IPS DF 6.9 (cell line): ENCODE data around the gene RTN4.
"Not testable (repeated sequence)": the region's sequence is repeated elsewhere in the genome, so short reads cannot be mapped to it uniquely, and the experiment has no call there.

Source experiments
- DNase-seq: peaks from one replicate; pipeline ENCODE4 v3.0.0-alpha.2; 2013; ENCODE audit warnings: low read depth, low spot score
- H3K27ac ChIP-seq: one replicate; pipeline ENCODE4 v1.5.1; 2013; ENCODE audit warnings: low read length, control low read depth
- H3K27me3 ChIP-seq: 2 replicates; pipeline ENCODE4 v1.6.1; 2013; ENCODE audit warnings: mild to moderate bottlenecking, low read length; ENCODE audit not compliant: control insufficient read depth, insufficient read depth
- H3K36me3 ChIP-seq: 2 replicates; pipeline ENCODE4 v1.6.1; 2013; ENCODE audit warnings: low read length; ENCODE audit not compliant: control insufficient read depth, insufficient read depth
- H3K4me1 ChIP-seq: 2 replicates; pipeline ENCODE4 v1.6.1; 2013; ENCODE audit warnings: low read length; ENCODE audit not compliant: control insufficient read depth, insufficient read depth
- H3K4me3 ChIP-seq: 2 replicates; pipeline ENCODE4 v1.5.1; 2013; ENCODE audit warnings: mild to moderate bottlenecking, low read length
- H3K9me3 ChIP-seq: 2 replicates; pipeline ENCODE4 v1.6.1; 2013; ENCODE audit warnings: low read length, inconsistent platforms; ENCODE audit not compliant: control insufficient read depth, insufficient read depth
- WGBS: extraction: QIAGEN DNeasy Blood & Tissue Kit; methylation state at CpG from one replicate; pipeline ENCODE4 v1.1.7; 2013; ENCODE audit warnings: mixed read lengths, missing lambda C conversion rate; ENCODE audit not compliant: insufficient read length, insufficient coverage; 5-methylcytosine and 5-hydroxymethylcytosine counted together

The RTN4 gene

DNA sequence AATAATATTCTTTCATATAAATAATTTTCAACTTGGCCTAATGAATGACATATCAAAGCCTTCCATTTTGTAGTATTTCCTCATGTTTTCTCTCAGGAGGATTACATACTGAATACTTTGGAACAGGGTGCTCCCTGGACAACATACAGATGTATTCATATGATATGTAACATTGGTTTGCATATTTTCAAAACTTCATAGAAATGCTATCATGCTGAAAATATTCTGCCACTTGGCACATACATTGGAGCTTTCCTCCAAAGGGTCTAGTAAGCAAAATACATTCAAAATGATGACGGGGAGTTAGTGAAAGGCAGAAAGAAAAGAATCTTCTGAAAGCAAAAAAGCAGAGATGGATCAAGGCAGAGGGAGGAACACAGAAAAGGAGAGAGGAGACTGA is 38.1 kb upstream of the RTN4 start:
- H3K9me3 ChIP-seq: no peaks in the 10 kb centered on the region
- DNase-seq: no peak
- WGBS: no CpG with 5 or more reads among the region's 1 CpG
- H3K27me3 ChIP-seq: no peaks in the 10 kb centered on the region
- no peaks in the 10 kb centered on the region for H3K36me3 ChIP-seq
- H3K4me1 ChIP-seq: no peaks in the 10 kb centered on the region
- no peak overlapping the region for H3K27ac ChIP-seq
- no peak overlapping the region for H3K4me3 ChIP-seq

DNA sequence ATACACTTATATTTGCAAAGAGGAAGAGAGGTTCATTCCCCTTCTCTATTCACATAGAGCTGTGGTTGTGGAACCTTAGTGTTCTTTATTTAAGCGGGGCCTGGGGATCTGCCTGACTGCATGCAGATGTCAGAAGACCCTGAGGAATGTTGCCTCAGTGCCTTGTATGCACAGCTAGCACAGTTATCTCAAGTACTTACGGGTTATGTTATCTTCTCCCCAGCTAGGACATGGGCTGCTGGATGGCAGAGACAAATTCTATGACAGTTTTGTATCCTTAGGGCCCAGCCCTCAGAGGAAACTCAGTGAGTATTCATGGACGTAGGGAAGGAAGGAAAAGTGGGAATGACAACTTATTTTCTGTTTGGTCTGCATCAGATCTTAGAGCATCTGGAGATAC is 37.7 kb upstream of the RTN4 start:
- no peaks in the 10 kb centered on the region for H3K27me3 ChIP-seq
- H3K27ac ChIP-seq: no peak overlapping the region
- H3K36me3 ChIP-seq: no peaks in the 10 kb centered on the region
- H3K9me3 ChIP-seq: no peaks in the 10 kb centered on the region
- no peak overlapping the region for H3K4me3 ChIP-seq
- DNase-seq: no peak
- H3K4me1 ChIP-seq: no peaks in the 10 kb centered on the region
- WGBS: no CpG with 5 or more reads among the region's 3 CpGs

DNA sequence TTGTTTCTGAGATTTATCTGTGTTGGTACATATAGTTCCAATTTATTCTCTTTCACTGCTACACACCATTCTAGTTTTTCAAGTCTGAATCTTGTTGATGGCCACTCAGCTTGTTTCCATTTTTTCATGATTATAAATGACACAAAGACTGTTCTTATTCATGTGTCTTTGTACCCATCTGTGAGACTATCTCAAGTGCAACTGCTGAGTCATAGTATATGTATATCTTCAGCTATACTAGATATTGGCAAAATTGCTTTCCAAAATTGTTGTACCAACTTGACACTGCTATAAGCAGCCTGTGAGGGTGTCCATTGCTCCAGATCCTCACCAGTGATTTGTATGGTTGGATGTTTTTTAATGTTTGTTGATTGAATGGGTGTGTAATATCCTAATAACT is 37.2 kb upstream of the RTN4 start:
- H3K9me3 ChIP-seq: no peaks in the 10 kb centered on the region
- no peak overlapping the region for H3K27ac ChIP-seq
- DNase-seq: no peak
- no peaks in the 10 kb centered on the region for H3K27me3 ChIP-seq
- H3K4me1 ChIP-seq: no peaks in the 10 kb centered on the region
- no peak overlapping the region for H3K4me3 ChIP-seq
- H3K36me3 ChIP-seq: no peaks in the 10 kb centered on the region

DNA sequence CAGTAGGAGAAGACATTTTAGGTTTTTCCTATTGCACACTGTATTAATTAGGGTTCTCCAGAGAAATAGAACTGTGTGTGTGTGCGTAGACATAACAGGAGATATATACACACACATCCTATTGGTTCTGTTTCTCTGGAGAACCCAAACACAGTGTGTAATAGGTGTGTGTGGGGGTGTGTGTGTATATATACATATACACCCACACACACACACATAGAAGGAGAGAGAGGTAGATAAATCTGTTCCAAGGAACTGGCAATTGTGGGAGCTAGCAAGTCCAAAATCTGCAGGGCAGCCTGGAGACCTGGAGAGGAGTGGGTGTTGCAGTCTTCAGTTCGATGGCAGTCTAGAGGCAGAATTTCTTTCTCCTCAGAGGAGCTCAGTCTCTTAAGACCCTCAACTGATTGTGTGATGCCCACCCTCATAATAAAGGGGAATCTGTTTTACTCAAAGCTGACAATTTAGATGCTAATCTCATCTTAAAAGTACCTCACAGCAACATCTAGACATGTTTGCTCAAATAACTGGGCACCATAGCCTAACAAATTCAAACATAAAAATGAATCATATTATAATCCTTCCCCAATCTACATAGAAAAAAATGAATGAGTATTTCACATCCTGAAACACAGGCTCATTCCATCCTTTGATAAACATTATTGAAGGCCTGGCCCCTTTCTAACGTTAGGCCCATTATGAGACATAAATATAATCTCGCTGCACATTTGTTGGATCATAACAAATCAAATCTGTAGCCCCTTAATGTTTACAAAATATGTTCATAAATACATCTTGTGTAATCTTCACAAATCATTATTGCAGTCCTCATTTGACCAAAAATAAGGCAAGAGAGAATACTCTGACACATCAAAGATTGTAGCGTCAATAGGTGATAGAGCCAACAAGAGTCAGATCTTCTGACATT is 35.1 kb upstream of the RTN4 start:
- no peak overlapping the region for H3K4me3 ChIP-seq
- no peak overlapping the region for H3K27ac ChIP-seq
- no peaks in the 10 kb centered on the region for H3K27me3 ChIP-seq
- no peaks in the 10 kb centered on the region for H3K9me3 ChIP-seq
- WGBS: no CpG with 5 or more reads among the region's 5 CpGs
- no peak for DNase-seq
- no peaks in the 10 kb centered on the region for H3K36me3 ChIP-seq
- H3K4me1 ChIP-seq: no peaks in the 10 kb centered on the region

DNA sequence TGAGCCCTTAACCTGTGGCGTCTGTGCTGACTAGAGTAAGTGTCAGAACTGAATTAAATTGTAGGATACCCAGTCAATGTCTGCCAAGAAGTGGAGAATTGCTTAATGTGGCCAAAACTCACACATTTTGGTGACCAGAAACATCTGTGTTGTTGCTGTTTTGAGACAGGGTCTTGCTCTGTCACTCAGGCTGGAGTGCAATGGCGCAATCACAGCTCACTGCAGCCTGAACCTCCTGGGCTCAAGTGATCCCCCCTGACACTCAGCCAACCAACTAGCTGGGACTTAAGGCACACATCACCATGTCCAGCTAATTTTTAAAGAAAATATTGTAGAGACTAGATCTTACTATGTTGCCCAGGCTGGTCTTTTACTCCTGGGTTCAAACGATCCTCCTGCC is 34.4 kb upstream of the RTN4 start:
- H3K4me3 ChIP-seq: no peak overlapping the region
- no peaks in the 10 kb centered on the region for H3K27me3 ChIP-seq
- H3K9me3 ChIP-seq: no peaks in the 10 kb centered on the region
- no CpG with 5 or more reads among the region's 3 CpGs for WGBS
- H3K27ac ChIP-seq: no peak overlapping the region
- H3K36me3 ChIP-seq: no peaks in the 10 kb centered on the region
- H3K4me1 ChIP-seq: no peaks in the 10 kb centered on the region
- DNase-seq: no peak

DNA sequence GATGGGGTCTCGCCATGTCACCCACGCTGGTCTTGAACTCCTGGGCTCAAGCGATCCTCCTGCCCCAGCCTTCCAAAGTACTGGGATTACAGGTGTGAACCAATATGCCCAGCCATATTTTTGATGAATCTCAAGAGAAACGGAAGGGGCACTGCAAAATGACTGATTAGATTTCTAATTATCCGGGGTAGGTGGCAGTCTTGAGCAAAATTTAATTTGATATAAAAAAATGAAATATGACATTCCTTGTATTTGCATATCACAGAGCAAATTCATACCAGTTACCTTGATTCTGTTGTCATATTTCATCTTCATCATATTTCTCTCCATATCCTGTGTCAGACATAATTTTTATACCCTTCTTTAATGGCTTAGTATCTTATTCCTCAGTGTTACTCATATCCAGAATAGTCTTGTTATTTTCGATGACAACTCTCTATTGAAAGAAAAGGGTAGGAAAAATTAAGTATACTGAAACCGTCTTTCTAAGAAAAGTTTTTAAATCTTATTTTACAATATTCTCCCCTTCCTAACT is 30.0 kb upstream of the RTN4 start:
- DNase-seq: no peak
- no peaks in the 10 kb centered on the region for H3K36me3 ChIP-seq
- no peaks in the 10 kb centered on the region for H3K9me3 ChIP-seq
- H3K4me1 ChIP-seq: no peaks in the 10 kb centered on the region
- H3K27me3 ChIP-seq: no peaks in the 10 kb centered on the region
- H3K4me3 ChIP-seq: no peak overlapping the region
- H3K27ac ChIP-seq: no peak overlapping the region
- no CpG with 5 or more reads among the region's 7 CpGs for WGBS

DNA sequence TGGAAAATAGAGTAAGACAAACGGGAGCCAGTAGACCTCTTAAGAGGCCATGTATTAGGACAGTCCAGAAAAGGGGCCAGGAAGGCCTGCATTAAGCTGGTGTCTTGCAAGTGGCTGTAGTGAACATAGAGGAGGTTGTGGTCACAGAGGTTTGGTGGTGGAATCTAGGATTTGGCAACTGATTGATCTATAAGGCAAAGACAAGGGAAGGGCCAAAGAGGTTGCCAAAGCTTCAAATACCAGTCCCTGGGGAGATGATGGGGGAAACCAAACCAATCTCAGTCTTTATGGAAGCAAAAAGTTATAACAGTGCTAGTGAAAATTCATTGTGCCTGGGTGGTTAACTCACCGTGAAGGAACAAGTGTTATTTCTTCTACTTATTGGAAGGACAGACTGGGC is 28.7 kb upstream of the RTN4 start:
- H3K9me3 ChIP-seq: no peaks in the 10 kb centered on the region

DNA sequence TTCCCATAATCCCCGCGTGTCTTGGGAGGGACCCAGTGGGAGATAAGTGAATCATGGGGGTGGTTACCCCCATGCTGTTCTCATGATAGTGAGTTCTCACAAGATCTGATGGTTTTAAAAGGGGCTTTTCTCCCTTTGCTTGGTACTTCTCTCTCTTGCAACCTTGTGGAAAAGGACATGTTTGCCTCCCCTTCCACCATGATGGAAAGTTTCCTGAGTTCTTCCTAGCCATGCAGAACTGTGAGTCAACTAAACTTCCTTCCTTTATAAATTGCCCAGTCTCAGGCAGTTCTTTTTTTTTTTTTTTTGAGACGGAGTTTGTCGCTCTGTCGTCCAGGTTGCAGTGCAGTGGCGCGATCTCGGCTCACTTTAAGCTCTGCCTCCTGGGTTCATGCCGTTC is 26.5 kb upstream of the RTN4 start:
- no peaks in the 10 kb centered on the region for H3K9me3 ChIP-seq

More for the DNA sequence above, 28.7 kb upstream of the RTN4 start:
- Histone ChIP-seq H3K27ac (no peak overlapping the region), H3K4me1 (no peaks in the 10 kb centered on the region), H3K27me3 (no peaks in the 10 kb centered on the region), H3K4me3 (no peak overlapping the region), H3K36me3 (no peaks in the 10 kb centered on the region)
- DNase-seq: no peak
- WGBS: no CpG with 5 or more reads among the region's 2 CpGs

DNA sequence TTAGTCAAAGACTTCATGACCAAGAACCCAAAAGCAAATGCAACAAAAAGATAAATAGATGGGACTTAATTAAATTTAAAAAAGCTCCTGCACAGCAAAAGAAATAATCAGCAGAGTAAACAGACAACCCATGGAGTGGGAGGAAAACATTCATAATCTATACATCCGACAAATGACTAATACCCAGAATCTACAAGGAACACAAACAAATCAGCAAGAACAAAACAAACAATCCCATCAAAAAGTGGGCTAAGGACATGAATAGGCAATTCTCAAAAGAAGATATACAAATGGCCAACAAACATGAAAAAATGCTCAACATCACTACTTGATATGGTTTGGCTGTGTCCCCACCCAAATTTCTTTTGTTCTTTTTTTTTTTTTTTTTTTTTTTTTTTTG is 25.8 kb upstream of the RTN4 start:
- not testable (repeated sequence) for DNase-seq, H3K27me3 ChIP-seq

More for the DNA sequence above, 26.5 kb upstream of the RTN4 start:
- Histone ChIP-seq H3K4me3 (no peak overlapping the region), H3K27me3 (no peaks in the 10 kb centered on the region), H3K36me3 (no peaks in the 10 kb centered on the region), H3K4me1 (no peaks in the 10 kb centered on the region), H3K27ac (no peak overlapping the region)
- DNase-seq: no peak
- no CpG with 5 or more reads among the region's 9 CpGs for WGBS

DNA sequence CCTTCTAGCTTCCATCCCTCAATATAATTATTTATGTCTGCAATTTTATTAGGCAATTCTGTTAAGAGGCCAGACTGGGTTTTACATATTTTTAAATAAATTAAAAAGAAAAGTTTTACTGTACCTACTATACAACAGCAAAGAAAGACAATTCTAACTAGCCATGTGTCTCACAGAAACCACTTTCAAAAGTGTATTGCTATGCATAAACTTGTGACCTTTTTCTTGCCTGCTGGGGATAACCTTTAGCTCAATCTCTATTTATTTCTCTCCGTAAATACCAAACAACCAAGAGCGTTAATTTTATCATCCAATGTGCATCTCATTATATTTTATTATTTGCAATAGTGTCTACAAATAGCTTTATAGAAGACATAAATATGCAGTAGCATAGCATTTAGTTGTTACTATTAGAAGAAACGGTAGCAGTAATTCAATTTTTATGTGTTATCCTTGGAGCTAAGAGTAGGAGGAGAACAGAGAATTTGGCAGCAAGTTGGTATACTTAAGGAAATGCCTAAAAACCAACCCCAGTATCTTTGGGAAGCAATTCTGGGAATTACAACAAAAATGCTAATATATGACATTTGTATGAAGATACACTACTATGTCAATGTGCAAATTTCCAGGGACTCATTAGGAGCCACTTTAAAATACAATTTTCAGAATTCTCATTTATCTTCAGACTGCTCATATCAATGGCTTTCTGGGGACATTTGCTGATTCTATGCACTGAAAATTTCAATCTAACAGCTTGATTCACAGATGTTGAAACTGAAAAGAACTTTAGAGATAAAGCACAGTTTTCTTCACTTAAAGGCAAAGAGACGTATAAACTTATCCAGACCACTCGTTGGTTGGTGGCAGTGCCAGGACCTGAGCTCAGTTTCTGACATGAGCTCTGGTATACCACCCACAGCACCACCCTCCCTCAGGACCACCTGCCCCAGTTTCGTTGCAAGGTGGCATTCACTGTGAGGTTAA is 23.0 kb upstream of the RTN4 start:
- H3K36me3 ChIP-seq: no peaks in the 10 kb centered on the region
- no peaks in the 10 kb centered on the region for H3K4me1 ChIP-seq
- no peak overlapping the region for H3K27ac ChIP-seq
- no peaks in the 10 kb centered on the region for H3K27me3 ChIP-seq
- H3K4me3 ChIP-seq: no peak overlapping the region
- no peak for DNase-seq
- H3K9me3 ChIP-seq: no peaks in the 10 kb centered on the region
- WGBS: 100% methylated on average over 2 of the region's 6 CpGs

More for the DNA sequence above, 25.8 kb upstream of the RTN4 start:
- WGBS: no CpG with 5 or more reads among the region's 1 CpG
- not testable (repeated sequence) for H3K27ac ChIP-seq, H3K36me3 ChIP-seq, H3K9me3 ChIP-seq, H3K4me1 ChIP-seq, H3K4me3 ChIP-seq
